GM18505 (cell line): ENCODE data around the gene ULBP3.

Source experiments
- ATAC-seq: cut with Tn5 transposase; IDR thresholded peaks from one replicate; pipeline ENCODE4 v1.9.1; 2021; ENCODE audit not compliant: unreplicated experiment
- POLR2A ChIP-seq: IDR thresholded peaks from 4 replicates; pipeline ENCODE4 v1.6.1; 2011; ENCODE audit warnings: borderline replicate concordance; ENCODE audit not compliant: insufficient read depth, insufficient read length; ENCODE audit errors: extremely low read depth

Gene ULBP3

DNA sequence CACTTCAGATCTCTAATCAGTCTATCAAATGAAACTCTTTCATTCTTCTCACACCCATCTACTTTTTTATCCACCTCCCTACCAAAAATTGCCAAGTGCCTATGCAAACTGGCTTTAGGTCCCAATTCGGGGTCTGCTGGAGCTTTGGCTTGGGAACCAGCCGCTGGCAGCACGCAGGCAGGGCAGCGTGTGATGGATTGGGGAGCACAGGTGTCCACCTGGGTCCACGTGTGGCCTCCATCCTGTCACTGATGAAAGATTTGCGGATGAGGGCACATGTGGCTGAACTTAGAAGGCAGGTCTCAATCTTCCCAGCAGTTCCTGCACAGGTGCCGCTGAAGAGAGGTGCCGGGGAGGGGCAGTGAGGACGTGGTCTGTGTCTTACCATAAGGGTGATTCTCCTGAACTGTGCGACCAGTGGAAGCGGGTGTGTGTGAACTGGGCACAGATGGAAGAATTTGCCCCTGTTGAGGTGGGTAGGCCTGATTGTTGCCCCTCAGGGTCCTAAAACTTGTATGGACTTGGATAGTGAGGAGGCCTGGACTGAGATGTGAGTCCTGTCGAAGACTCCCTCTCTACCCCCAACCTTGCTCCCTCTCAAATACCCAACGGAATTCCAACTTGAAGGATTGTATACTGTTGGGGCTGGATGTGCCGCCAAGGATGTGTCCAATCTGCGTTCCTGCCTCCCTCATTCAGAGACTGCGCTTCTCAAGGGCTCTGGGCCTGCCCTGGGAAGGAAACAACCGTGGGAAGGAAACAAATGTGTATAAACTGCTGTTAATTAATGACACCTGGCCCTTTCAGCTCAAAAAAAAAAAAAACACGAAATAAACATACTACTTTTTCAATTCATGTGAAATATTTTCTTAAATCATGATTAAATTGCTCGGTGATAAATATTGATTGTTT lies 25.2 kb downstream of the ULBP3 start:
- no peak for ATAC-seq
- no peak for TF ChIP-seq POLR2A

DNA sequence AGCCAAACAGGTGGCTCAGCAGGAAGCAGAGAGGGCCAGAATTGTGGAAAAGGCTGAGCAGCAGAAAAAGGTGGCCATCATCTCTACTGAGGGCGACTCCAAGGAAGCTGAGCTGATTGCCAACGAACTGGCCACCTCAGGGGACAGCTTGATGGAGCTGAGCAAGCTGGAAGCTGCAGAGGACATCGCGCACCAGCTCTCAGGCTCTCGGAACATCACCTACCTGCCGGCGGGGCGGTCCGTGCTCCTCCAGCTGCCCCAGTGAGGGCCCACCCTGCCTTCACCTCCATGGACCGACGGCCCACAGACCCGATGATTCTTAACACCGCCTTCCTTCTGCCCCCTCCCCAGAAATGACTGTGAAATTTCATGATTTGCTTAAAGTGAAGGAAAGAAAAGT lies 25.8 kb downstream of the ULBP3 start:
- no peak for ATAC-seq
- no peak for TF ChIP-seq POLR2A

GRCh38 chr6:150038202-150039062 lies 30.5 kb downstream of the ULBP3 start:
- no peak for TF ChIP-seq POLR2A
- ATAC-seq = no peak

- ATAC-seq = no peak
- TF ChIP-seq POLR2A = no peak
Observed at GRCh38 chr6:150037526-150038201, 31.3 kb downstream of the ULBP3 start.

DNA sequence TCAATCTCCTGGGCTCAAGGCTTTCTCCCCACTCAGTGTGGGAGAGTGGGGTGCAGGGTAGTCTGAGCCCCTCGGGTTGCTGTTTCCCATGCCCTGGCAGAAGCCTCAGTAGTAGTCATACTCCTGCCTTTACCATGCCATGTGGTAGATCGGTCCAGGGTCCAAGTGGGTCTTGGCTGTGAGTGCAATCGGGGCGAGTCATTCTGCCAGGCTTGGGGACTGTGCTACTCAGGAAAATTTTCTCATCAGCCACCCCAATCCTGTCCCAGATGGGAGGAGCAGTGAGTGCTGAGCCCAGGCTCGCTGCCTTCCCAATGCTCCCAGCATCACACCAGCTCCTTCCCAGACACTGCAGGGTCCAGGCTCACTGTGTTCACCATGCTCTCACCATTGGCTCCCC lies 32.8 kb downstream of the ULBP3 start:
- TF ChIP-seq POLR2A = no peak
- no peak for ATAC-seq

- no peak for TF ChIP-seq POLR2A
- ATAC-seq = no peak
Observed at GRCh38 chr6:150033207-150033771, 35.6 kb downstream of the ULBP3 start.

- no peak for TF ChIP-seq POLR2A
- ATAC-seq = no peak
Observed at GRCh38 chr6:150032598-150032997, 36.3 kb downstream of the ULBP3 start.

DNA sequence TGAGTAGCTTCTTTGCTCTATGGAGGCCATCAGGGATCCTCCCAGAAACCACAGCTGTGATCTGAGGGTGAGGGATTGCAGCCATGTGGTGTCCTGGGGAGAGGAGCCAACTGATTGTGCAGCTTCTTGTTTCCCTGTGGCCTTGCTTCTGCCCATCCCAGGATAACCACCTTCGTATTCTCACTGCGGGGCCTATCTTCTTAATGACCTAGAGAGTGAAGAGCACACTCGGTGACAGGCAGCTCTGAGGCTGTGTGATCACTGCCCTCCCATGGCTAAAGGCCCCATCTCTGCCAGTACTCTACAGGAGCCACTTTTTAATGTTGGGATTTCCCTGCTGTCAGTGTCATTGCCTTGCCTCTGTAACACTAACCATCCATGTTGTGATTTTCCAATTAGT lies 38.3 kb downstream of the ULBP3 start:
- ATAC-seq = no peak
- TF ChIP-seq POLR2A = no peak

GRCh38 chr6:150029749-150030148 lies 39.2 kb downstream of the ULBP3 start:
- TF ChIP-seq POLR2A = no peak
- no peak for ATAC-seq

DNA sequence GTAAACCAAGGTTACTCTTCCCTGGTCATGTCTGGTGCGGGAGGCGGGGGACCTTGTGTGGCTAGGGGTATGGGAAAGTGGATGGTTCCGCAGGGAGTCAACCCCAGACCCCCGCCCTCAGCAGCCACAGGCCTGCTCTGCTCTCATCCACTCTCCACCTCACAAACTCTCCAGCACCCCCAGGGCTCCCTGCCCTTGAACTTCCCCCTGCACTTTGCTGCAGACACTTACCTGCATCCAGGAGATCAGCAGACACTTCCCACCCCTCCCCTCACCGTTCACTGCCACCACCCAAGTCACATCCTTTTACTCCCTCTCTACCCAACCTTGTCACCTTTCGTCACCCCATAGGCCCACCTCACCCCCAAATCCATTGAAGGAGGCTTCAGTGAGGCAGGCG lies 39.6 kb downstream of the ULBP3 start:
- no peak for TF ChIP-seq POLR2A
- ATAC-seq = no peak

GRCh38 chr6:150028799-150029198 lies 40.1 kb downstream of the ULBP3 start:
- no peak for TF ChIP-seq POLR2A
- no peak for ATAC-seq

GRCh38 chr6:150027806-150028565 lies 40.9 kb downstream of the ULBP3 start:
- ATAC-seq = no peak
- no peak for TF ChIP-seq POLR2A

GRCh38 chr6:150026976-150027805 lies 41.7 kb downstream of the ULBP3 start:
- no peak for TF ChIP-seq POLR2A
- no peak for ATAC-seq
